IMR-90 (cell line): ENCODE data around the gene TNNC2. TPM values are rescaled to one million over a fixed set of nuclear protein-coding genes. Genes with fewer than 3 reads are reported as not detected.

Source experiments
- ATAC-seq: fragments of 200-7000 bp; cut with Tn5 transposase; 2 replicates; pipeline ENCODE4 v1.9.1; 2020; ENCODE audit warnings: low read depth, mild to moderate bottlenecking, moderate library complexity
- BruUV-seq: library from RNA; stranded (reverse); fragments of 400-500 nt; replicated peaks from 2 replicates; lab custom pipeline; 2021; lab: Mats Ljungman, UMichigan
- CTCF ChIA-PET: fragments of 300-600 bp; formaldehyde crosslinking; extraction: SDS; loops from one replicate; lab custom pipeline; 2021; ENCODE audit warnings: antibody characterized with exemption; lab: Yijun Ruan, JAX
- POLR2A ChIA-PET: fragments of 300-600 bp; sonication (Branson Sonifier 250); formaldehyde crosslinking; loops from one replicate; lab custom pipeline; 2022; ENCODE audit warnings: antibody characterized with exemption; ENCODE audit not compliant: unreplicated experiment; lab: Charles Lee
- DNase-seq: peaks from one replicate; pipeline ENCODE4 v3.0.0; 2013
- H2AFZ ChIP-seq: replicated peaks from 2 replicates; pipeline ENCODE3; 2013; ENCODE audit warnings: low read length, mild to moderate bottlenecking; ENCODE audit not compliant: poor library complexity
- H2AK5ac ChIP-seq: 2 replicates; pipeline ENCODE4 v1.6.1; 2013; ENCODE audit warnings: low read depth, low read length, inconsistent platforms
- H2AK9ac ChIP-seq: replicated peaks from 2 replicates; pipeline ENCODE3; 2013; ENCODE audit warnings: mild to moderate bottlenecking, low read depth, low read length, moderate library complexity; ENCODE audit not compliant: poor library complexity
- H2BK120ac ChIP-seq: 2 replicates; pipeline ENCODE4 v1.6.1; 2013; ENCODE audit warnings: low read depth, low read length, inconsistent platforms
- H2BK15ac ChIP-seq: 3 replicates; pipeline ENCODE4 v1.6.1; 2013; ENCODE audit warnings: low read depth, low read length, inconsistent platforms
- H2BK20ac ChIP-seq: 2 replicates; pipeline ENCODE4 v1.6.1; 2013; ENCODE audit warnings: low read depth, mild to moderate bottlenecking, inconsistent platforms, low read length, moderate library complexity
- H2BK5ac ChIP-seq: 2 replicates; pipeline ENCODE4 v1.6.1; 2013; ENCODE audit warnings: mild to moderate bottlenecking, low read depth, low read length, inconsistent platforms; ENCODE audit not compliant: poor library complexity, severe bottlenecking
- H3K14ac ChIP-seq: replicated peaks from 2 replicates; pipeline ENCODE4 v1.6.1; 2013; ENCODE audit warnings: low read depth, low read length, inconsistent platforms
- H3K18ac ChIP-seq: 2 replicates; pipeline ENCODE4 v1.6.1; 2013; ENCODE audit warnings: low read depth, low read length, control low read depth
- H3K23ac ChIP-seq: 2 replicates; pipeline ENCODE4 v1.6.1; 2013; ENCODE audit warnings: low read depth, low read length, inconsistent platforms
- H3K27ac ChIP-seq: 2 replicates; pipeline ENCODE4 v1.5.1; 2013; ENCODE audit warnings: mild to moderate bottlenecking, control low read depth, low read length; ENCODE audit not compliant: insufficient read depth
- H3K27me3 ChIP-seq: 2 replicates; pipeline ENCODE4 v1.6.1; 2013; ENCODE audit warnings: low read length; ENCODE audit not compliant: control insufficient read depth, insufficient read depth
- H3K36me3 ChIP-seq: 2 replicates; pipeline ENCODE4 v1.6.1; 2013; ENCODE audit warnings: low read length, mixed read lengths; ENCODE audit not compliant: control insufficient read depth, insufficient read depth
- H3K4ac ChIP-seq: 2 replicates; pipeline ENCODE4 v1.6.1; 2013; ENCODE audit warnings: low read depth, low read length, inconsistent platforms
- H3K4me1 ChIP-seq: 2 replicates; pipeline ENCODE4 v1.6.1; 2013; ENCODE audit warnings: low read length, mixed read lengths; ENCODE audit not compliant: control insufficient read depth, insufficient read depth
- H3K4me2 ChIP-seq: 2 replicates; pipeline ENCODE4 v1.6.1; 2013; ENCODE audit warnings: low read depth, mild to moderate bottlenecking, control low read depth, low read length, moderate library complexity
- H3K4me3 ChIP-seq: 2 replicates; pipeline ENCODE4 v1.5.1; 2013; ENCODE audit warnings: low read depth, mild to moderate bottlenecking, control low read depth, low read length, moderate library complexity; ENCODE audit not compliant: insufficient read depth
- H3K56ac ChIP-seq: 2 replicates; pipeline ENCODE4 v1.6.1; 2013; ENCODE audit warnings: low read length, inconsistent platforms; ENCODE audit not compliant: insufficient read depth; ENCODE audit errors: extremely low read depth
- H3K79me1 ChIP-seq, 2 experiments: 2 replicates each; pipeline ENCODE4 v1.6.1; 2013; ENCODE audit warnings: low read length in 2 of 2, inconsistent platforms in 1 of 2, low read depth in 1 of 2
- H3K9ac ChIP-seq: 2 replicates; pipeline ENCODE4 v1.6.1; 2013; ENCODE audit warnings: low read depth, low read length, control low read depth
- H3K9me1 ChIP-seq: 2 replicates; pipeline ENCODE4 v1.6.1; 2013; ENCODE audit warnings: low read length, inconsistent platforms; ENCODE audit not compliant: insufficient read depth
- H3K9me3 ChIP-seq: 2 replicates; pipeline ENCODE4 v1.6.1; 2013; ENCODE audit warnings: low read length; ENCODE audit not compliant: control insufficient read depth, insufficient read depth
- H4K20me1 ChIP-seq: 2 replicates; pipeline ENCODE4 v1.6.1; 2013; ENCODE audit warnings: low read length, inconsistent platforms; ENCODE audit not compliant: insufficient read depth
- H4K5ac ChIP-seq: 2 replicates; pipeline ENCODE4 v1.6.1; 2013; ENCODE audit warnings: mild to moderate bottlenecking, low read depth, low read length, control low read depth
- H4K8ac ChIP-seq, 2 experiments: 2 replicates each; pipeline ENCODE4 v1.6.1; 2013; ENCODE audit warnings: low read depth in 2 of 2, low read length in 2 of 2, control low read depth in 1 of 2, inconsistent platforms in 1 of 2
- H4K91ac ChIP-seq: 2 replicates; pipeline ENCODE4 v1.6.1; 2013; ENCODE audit warnings: low read depth, low read length, inconsistent platforms; ENCODE audit not compliant: insufficient read depth
- BHLHE40 ChIP-seq: fragments of 150-350 bp; IDR thresholded peaks from 2 replicates; pipeline ENCODE4 v1.6.1; 2016; ENCODE audit warnings: mild to moderate bottlenecking, low read depth, low read length
- CHD1 ChIP-seq: IDR thresholded peaks from 2 replicates; pipeline ENCODE4 v1.6.1; 2012; ENCODE audit warnings: low read depth, low read length, improper control_type of control experiment
- CTCF ChIP-seq: conservative IDR thresholded peaks from 2 replicates; pipeline ENCODE4 v1.5.1; 2012; ENCODE audit warnings: mild to moderate bottlenecking, low read depth, low read length, improper control_type of control experiment
- ELK1 ChIP-seq: fragments of 150-350 bp; IDR thresholded peaks from 2 replicates; pipeline ENCODE4 v1.6.1; 2016; ENCODE audit warnings: low read depth, mild to moderate bottlenecking, low read length, moderate library complexity, borderline replicate concordance
- FOS ChIP-seq: fragments of 150-350 bp; IDR thresholded peaks from 2 replicates; pipeline ENCODE4 v1.6.1; 2016; ENCODE audit warnings: low read depth, low read length
- MAFK ChIP-seq: IDR thresholded peaks from 2 replicates; pipeline ENCODE4 v1.6.1; 2012; ENCODE audit warnings: low read depth, low read length, improper control_type of control experiment
- MAZ ChIP-seq: IDR thresholded peaks from 2 replicates; pipeline ENCODE4 v1.6.1; 2012; ENCODE audit warnings: low read depth, mild to moderate bottlenecking, low read length, improper control_type of control experiment, moderate library complexity, borderline replicate concordance
- MXI1 ChIP-seq: IDR thresholded peaks from 2 replicates; pipeline ENCODE4 v1.6.1; 2012; ENCODE audit warnings: low read depth, mild to moderate bottlenecking, low read length, moderate library complexity, borderline replicate concordance
- NFE2L2 ChIP-seq: fragments of 150-350 bp; IDR thresholded peaks from 2 replicates; pipeline ENCODE4 v1.6.1; 2016; ENCODE audit warnings: low read depth, mild to moderate bottlenecking, low read length
- POLR2A ChIP-seq: IDR thresholded peaks from 2 replicates; pipeline ENCODE4 v1.6.1; 2012; ENCODE audit warnings: mild to moderate bottlenecking, low read depth, low read length
- RAD21 ChIP-seq: IDR thresholded peaks from 2 replicates; pipeline ENCODE4 v1.6.1; 2012; ENCODE audit warnings: low read length, improper control_type of control experiment
- RFX5 ChIP-seq: IDR thresholded peaks from 2 replicates; pipeline ENCODE4 v1.8.0; 2012; ENCODE audit warnings: low read depth, mild to moderate bottlenecking, low read length, moderate library complexity
- USF2 ChIP-seq: fragments of 150-350 bp; IDR thresholded peaks from 2 replicates; pipeline ENCODE4 v1.6.1; 2017; ENCODE audit warnings: mild to moderate bottlenecking, antibody characterized with exemption, low read length, low read depth
- WGBS, 2 experiments: methylation state at CpG; one replicate each; pipeline versions ENCODE4 v1.1.5 to v1.1.7; 2013; ENCODE audit warnings: missing lambda C conversion rate in 2 of 2; ENCODE audit not compliant: insufficient read length in 1 of 2; ENCODE audit errors: extremely low coverage in 2 of 2; 5-methylcytosine and 5-hydroxymethylcytosine counted together
- dilution Hi-C: fragments of 300-500 bp; cut with HindIII; formaldehyde crosslinking; loops from one replicate; pipeline ENCODE4 v1.14.3; 2018; ENCODE audit warnings: low sequenced_read_pairs; ENCODE audit not compliant: unreplicated experiment
- in situ Hi-C: fragments of 300-500 bp; cut with MboI; formaldehyde crosslinking; loops from 3 replicates; pipeline ENCODE4 v1.14.3; 2019; ENCODE audit warnings: low sequenced_read_pairs, inconsistent platforms, mixed read lengths
- intact Hi-C: fragments of 100-400 bp; cut with micrococcal nuclease; formaldehyde crosslinking; loops from 2 replicates; pipeline ENCODE4 v1.10.0; 2022
- polyA plus RNA-seq, 3 experiments: library from polyadenylated mRNA; depleted of rRNA; stranded (reverse); fragments of >200 nt; gene quantifications; 2 replicates each; pipeline ENCODE4 v1.2.3, GENCODE V29; 2012; ENCODE audit warnings: low replicate concordance in 1 of 3
- total RNA-seq: library from RNA; depleted of rRNA; stranded (reverse); fragments of >200 nt; gene quantifications from 2 replicates; pipeline ENCODE4 v1.2.3, GENCODE V29; 2012

Gene TNNC2
- total and polyA plus RNA-seq, 2 of the 4 experiments (the other 2 are of a cell fraction) = 0.46 TPM; not detected in 1

- WGBS, 2 experiments = 9% methylated on average over 18 of the region's 71 CpGs; no CpG with 5 or more reads in 1 of the 2 experiments
- BruUV-seq = no TSS peak
- TF ChIP-seq RFX5 = no peak
- TF ChIP-seq USF2 = no peak
- TF ChIP-seq FOS = no peak
- TF ChIP-seq CTCF = no peak
- no peak for TF ChIP-seq ELK1
- TF ChIP-seq BHLHE40 = no peak
- TF ChIP-seq NFE2L2 = no peak
- TF ChIP-seq MAZ = no peak
- no peak for TF ChIP-seq MAFK
- TF ChIP-seq CHD1 = no peak
- TF ChIP-seq POLR2A = no peak; the same call in 1 of the 2 replicates
- no peak for TF ChIP-seq RAD21
- TF ChIP-seq MXI1 = no peak
These were observed 7.0 kb upstream of the TNNC2 start for GRCh38 chr20:45833883-45834796.

More at GRCh38 chr20:45833883-45834796, 7.0 kb upstream of the TNNC2 start:
- peaks cover 15 to 27% of the 10 kb centered on the region in 2 experiments for H3K79me1 ChIP-seq
- no peaks in the 10 kb centered on the region for H3K9me3 ChIP-seq
- H3K23ac ChIP-seq = peak overlapping the region; percentile 96; the same call in 1 of the 2 replicates
- dilution Hi-C loops (no loop called here), intact Hi-C loops (loop anchor here (10.0 kb wide), 1 partner anchor 101 kb away; the partner anchor contains the start of gene PCIF1), in situ Hi-C loops (no loop called here)
- peak overlapping the region; percentile 97 for H2AFZ ChIP-seq
- H3K56ac ChIP-seq = peak overlapping the region; percentile 72; the same call in 1 of the 2 replicates
- peak overlapping the region; percentile 82 for H3K18ac ChIP-seq
- peak overlapping the region; percentile 79 for H3K14ac ChIP-seq
- H3K27ac ChIP-seq = peak overlapping the region; percentile 81
- H3K9ac ChIP-seq = peak overlapping the region; percentile 94
- ATAC-seq (peak; percentile 86), DNase-seq (peak; percentile 49)
- no peaks in the 10 kb centered on the region for H3K27me3 ChIP-seq
- H2AK9ac ChIP-seq = peak overlapping the region; percentile 97
- H4K8ac ChIP-seq = peak overlapping the region; percentile 68 to 74; a peak in 3 of 4 replicates
- peaks cover 18% of the 10 kb centered on the region for H3K4me1 ChIP-seq
- H2AK5ac ChIP-seq = peak overlapping the region; percentile 92
- ChIA-PET POLR2A (interaction anchor here (0.6 kb wide), 2 partner anchors 13 to 107 kb away, joined by 3 read pairs; no protein-coding TSS in a partner anchor), CTCF (no interaction called here)
- H4K20me1 ChIP-seq = no peaks in the 10 kb centered on the region
- peaks cover 17% of the 10 kb centered on the region for H3K9me1 ChIP-seq
- H2BK120ac ChIP-seq = peak overlapping the region; percentile 71; the same call in 1 of the 2 replicates
- peaks cover 9% of the 10 kb centered on the region for H3K36me3 ChIP-seq
- peak overlapping the region; percentile 81 for H4K91ac ChIP-seq
- peak overlapping the region; percentile 94 for H3K4me3 ChIP-seq
- peak overlapping the region; percentile 75 for H2BK5ac ChIP-seq
- peak overlapping the region; percentile 98 for H3K4me2 ChIP-seq
- H4K5ac ChIP-seq = peak overlapping the region; percentile 86
- 0 out of 2 replicates have a peak overlapping the region, but pooled peaks have one; percentile 12 for H2BK20ac ChIP-seq
- H3K4ac ChIP-seq = peak overlapping the region; percentile 93
- peak overlapping the region; percentile 25; the same call in 1 of the 3 replicates for H2BK15ac ChIP-seq
